Memory B cell (primary cell): Measurements from ENCODE around the gene PPIL1.
"Not testable (repeated sequence)": the region's sequence is repeated elsewhere in the genome, so short reads cannot be mapped to it uniquely, and the experiment has no call there.

Source experiments
- ATAC-seq: fragments of 150-1000 bp; cut with Tn5 transposase; 2 replicates; pipeline ENCODE4 v1.10.0; 2021; ENCODE audit warnings: low read depth, mild to moderate bottlenecking, moderate library complexity
- DNase-seq, 2 donors: peaks; one replicate each; pipeline ENCODE4 v3.0.0; 2022; ENCODE audit warnings: low spot score in 2 of 2
- H3K27ac Mint-ChIP-seq: one replicate; pipeline ENCODE4 v1.8.0; 2022; ENCODE audit warnings: mild to moderate bottlenecking, moderate library complexity, mixed read lengths
- H3K27me3 Mint-ChIP-seq: one replicate; pipeline ENCODE4 v1.8.0; 2022; ENCODE audit warnings: mixed read lengths
- H3K36me3 Mint-ChIP-seq: one replicate; pipeline ENCODE4 v1.8.0; 2022; ENCODE audit warnings: mild to moderate bottlenecking, mixed read lengths
- H3K4me1 Mint-ChIP-seq: one replicate; pipeline ENCODE4 v1.8.0; 2022; ENCODE audit warnings: mixed read lengths
- H3K4me3 Mint-ChIP-seq: one replicate; pipeline ENCODE4 v1.8.0; 2022; ENCODE audit warnings: mild to moderate bottlenecking, moderate library complexity, mixed read lengths
- H3K9me3 Mint-ChIP-seq: one replicate; pipeline ENCODE4 v1.8.0; 2022; ENCODE audit warnings: mixed read lengths

PPIL1 gene

DNA sequence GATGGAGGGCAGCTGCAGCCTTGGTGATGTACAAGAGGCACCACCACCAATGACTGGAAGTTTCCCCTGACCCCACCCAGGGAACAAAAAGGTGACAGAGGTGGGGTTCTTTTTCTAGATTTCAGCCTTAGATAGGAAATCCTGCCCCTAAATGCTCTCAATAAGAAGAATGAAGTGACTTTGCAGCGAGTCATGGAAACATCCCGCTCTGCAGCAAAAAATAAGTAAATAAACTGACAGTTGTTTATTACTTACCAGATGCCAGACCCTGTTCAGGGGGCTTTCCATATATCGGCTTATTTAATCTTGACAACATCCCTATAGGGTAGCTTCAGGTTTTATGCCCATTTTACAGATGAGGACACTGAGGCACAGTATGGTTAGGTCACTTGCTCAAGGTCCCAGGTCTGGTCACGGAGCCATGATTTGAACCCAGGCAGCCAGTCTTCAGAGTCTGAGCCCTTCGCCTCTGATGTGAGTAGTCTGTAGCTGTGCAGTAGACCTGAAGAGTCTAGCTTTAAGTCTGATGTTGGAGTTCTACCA, 30.3 kb upstream of the PPIL1 start:
- H3K4me1 Mint-ChIP-seq: no peaks in the 10 kb centered on the region
- DNase-seq: no peak
- H3K9me3 Mint-ChIP-seq: no peaks in the 10 kb centered on the region
- no peak for ATAC-seq
- peaks cover 30% of the 10 kb centered on the region for H3K36me3 Mint-ChIP-seq
- H3K4me3 Mint-ChIP-seq: no peak overlapping the region
- no peak overlapping the region for H3K27ac Mint-ChIP-seq
- no peaks in the 10 kb centered on the region for H3K27me3 Mint-ChIP-seq

GRCh38 chr6:36904114-36904513, 29.5 kb upstream of the PPIL1 start:
- DNase-seq: no peak
- H3K27me3 Mint-ChIP-seq: no peaks in the 10 kb centered on the region
- no peak overlapping the region for H3K4me3 Mint-ChIP-seq
- no peaks in the 10 kb centered on the region for H3K9me3 Mint-ChIP-seq
- H3K36me3 Mint-ChIP-seq: peaks cover 34% of the 10 kb centered on the region
- no peaks in the 10 kb centered on the region for H3K4me1 Mint-ChIP-seq
- ATAC-seq: no peak
- no peak overlapping the region for H3K27ac Mint-ChIP-seq

GRCh38 chr6:36897609-36898008, 23.0 kb upstream of the PPIL1 start:
- peaks cover 16% of the 10 kb centered on the region for H3K36me3 Mint-ChIP-seq
- H3K4me3 Mint-ChIP-seq: no peak overlapping the region
- H3K9me3 Mint-ChIP-seq: no peaks in the 10 kb centered on the region
- no peak overlapping the region for H3K27ac Mint-ChIP-seq
- DNase-seq (no peak), ATAC-seq (no peak)
- H3K27me3 Mint-ChIP-seq: no peaks in the 10 kb centered on the region
- H3K4me1 Mint-ChIP-seq: no peaks in the 10 kb centered on the region

GRCh38 chr6:36893976-36894932, 19.7 kb upstream of the PPIL1 start:
- Mint-ChIP-seq H3K9me3 (no peaks in the 10 kb centered on the region), H3K27me3 (no peaks in the 10 kb centered on the region), H3K27ac (no peak overlapping the region), H3K36me3 (peaks cover 9% of the 10 kb centered on the region), H3K4me1 (peaks cover under 1% of the 10 kb centered on the region), H3K4me3 (no peak overlapping the region)
- no peak for DNase-seq
- ATAC-seq: no peak

- H3K36me3 Mint-ChIP-seq, DNase-seq, H3K27ac Mint-ChIP-seq, H3K9me3 Mint-ChIP-seq, H3K4me3 Mint-ChIP-seq, H3K27me3 Mint-ChIP-seq, ATAC-seq: not testable (repeated sequence)
- H3K4me1 Mint-ChIP-seq: peaks cover 17% of the 10 kb centered on the region
These were observed 16.6 kb upstream of the PPIL1 start for GRCh38 chr6:36891153-36891552.

GRCh38 chr6:36890112-36890663, 15.6 kb upstream of the PPIL1 start:
- Mint-ChIP-seq H3K27ac (no peak overlapping the region), H3K36me3 (peaks cover 4% of the 10 kb centered on the region), H3K27me3 (no peaks in the 10 kb centered on the region), H3K4me3 (no peak overlapping the region), H3K4me1 (peaks cover 20% of the 10 kb centered on the region), H3K9me3 (no peaks in the 10 kb centered on the region)
- no peak for DNase-seq
- ATAC-seq: no peak

DNA sequence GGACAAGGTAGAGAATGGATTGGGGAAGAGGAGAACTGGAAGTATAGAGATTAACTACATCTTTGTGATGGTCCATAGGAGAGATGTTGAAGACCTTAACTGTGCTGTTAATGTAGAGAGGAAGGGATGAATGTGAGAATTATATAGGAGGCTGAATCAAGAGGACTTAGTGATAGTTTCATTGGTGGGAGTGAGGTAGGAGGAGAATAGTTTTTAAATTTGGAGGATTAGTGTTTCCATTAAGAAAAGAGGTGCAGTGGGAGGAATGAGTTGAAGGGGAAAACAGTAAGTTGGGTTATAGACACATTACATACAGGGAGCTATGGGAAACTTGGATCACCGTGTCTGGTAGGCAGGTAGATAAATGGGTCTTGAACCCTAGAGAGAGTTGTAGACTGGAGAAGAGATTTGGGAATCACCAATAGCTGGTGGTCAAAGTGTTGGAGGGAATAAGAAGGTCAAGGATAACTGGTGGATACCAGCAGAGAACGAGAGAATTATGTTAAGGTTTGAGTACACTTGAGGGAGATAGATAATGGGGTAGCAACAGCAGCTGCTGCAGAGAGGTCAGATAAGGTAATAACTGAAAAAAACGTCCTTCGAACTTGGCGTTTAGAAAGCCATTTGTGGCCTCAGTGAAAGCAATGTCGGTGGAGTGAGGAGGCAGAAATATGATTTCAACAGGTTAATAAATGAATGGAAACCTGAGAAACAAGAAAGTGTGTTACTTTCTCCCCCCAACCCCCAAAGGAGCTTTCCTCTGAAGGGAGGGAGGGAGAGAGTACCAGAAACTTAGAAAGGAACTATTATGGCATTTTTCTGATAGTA, 14.3 kb upstream of the PPIL1 start:
- no peak for DNase-seq
- H3K4me3 Mint-ChIP-seq: no peak overlapping the region
- peaks cover 20% of the 10 kb centered on the region for H3K4me1 Mint-ChIP-seq

GRCh38 chr6:36888115-36888643, 13.6 kb upstream of the PPIL1 start:
- H3K4me3 Mint-ChIP-seq: no peak overlapping the region
- no peak overlapping the region for H3K27ac Mint-ChIP-seq
- no peaks in the 10 kb centered on the region for H3K27me3 Mint-ChIP-seq
- no peak for DNase-seq
- peaks cover 20% of the 10 kb centered on the region for H3K4me1 Mint-ChIP-seq
- peaks cover 2% of the 10 kb centered on the region for H3K36me3 Mint-ChIP-seq
- no peaks in the 10 kb centered on the region for H3K9me3 Mint-ChIP-seq
- ATAC-seq: no peak

More for the DNA sequence above, 14.3 kb upstream of the PPIL1 start:
- Mint-ChIP-seq H3K9me3 (no peaks in the 10 kb centered on the region), H3K27ac (no peak overlapping the region), H3K36me3 (peaks cover 2% of the 10 kb centered on the region), H3K27me3 (no peaks in the 10 kb centered on the region)
- no peak for ATAC-seq

DNA sequence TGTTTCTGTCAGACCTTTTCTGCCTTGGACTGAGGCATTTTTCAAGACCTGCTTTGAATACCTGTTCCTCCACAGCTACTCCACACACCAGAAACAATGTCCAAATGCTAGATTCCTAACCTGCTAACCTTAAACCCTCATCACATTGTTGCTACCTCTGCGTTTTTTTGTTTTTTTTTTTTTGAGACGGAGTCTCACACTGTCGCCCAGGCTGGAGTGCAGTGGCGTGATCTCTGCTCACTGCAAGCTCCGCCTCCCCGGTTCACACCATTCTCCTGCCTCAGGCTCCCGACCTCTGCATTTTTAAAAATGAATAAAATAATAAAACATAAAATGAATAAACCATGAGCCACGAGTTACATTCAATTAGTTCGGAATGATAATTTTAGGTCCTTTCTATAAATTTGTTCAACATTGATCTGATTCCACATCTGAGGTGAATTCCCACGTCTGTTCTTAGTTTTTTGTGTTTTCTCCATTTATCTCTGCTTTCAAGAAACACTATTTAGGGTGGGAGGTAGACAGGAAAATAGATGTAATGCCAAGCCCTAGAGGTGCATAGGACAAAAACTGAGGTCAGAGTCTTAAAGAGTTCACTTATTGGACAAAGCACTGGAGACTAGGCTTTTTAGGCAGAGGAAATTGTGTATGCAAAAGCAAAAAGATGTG, 12.5 kb upstream of the PPIL1 start:
- no peaks in the 10 kb centered on the region for H3K9me3 Mint-ChIP-seq
- DNase-seq (no peak), ATAC-seq (no peak)
- peaks cover 20% of the 10 kb centered on the region for H3K4me1 Mint-ChIP-seq
- no peaks in the 10 kb centered on the region for H3K27me3 Mint-ChIP-seq
- H3K36me3 Mint-ChIP-seq: peaks cover 2% of the 10 kb centered on the region
- peak overlapping the region; percentile 88 for H3K4me3 Mint-ChIP-seq
- H3K27ac Mint-ChIP-seq: peak overlapping the region; percentile 36

- Mint-ChIP-seq H3K27ac (peak within 1 kb of the TSS; percentile 95), H3K36me3 (peaks cover 2% of the 10 kb centered on the region), H3K4me3 (peak within 1 kb of the TSS; percentile 88), H3K9me3 (no peaks in the 10 kb centered on the region), H3K27me3 (no peaks in the 10 kb centered on the region), H3K4me1 (peaks cover 20% of the 10 kb centered on the region)
- DNase-seq (peak; percentile 85 to 93), ATAC-seq (peak; percentile 98)
These were observed 11.1 kb upstream of the PPIL1 start, which contains the start of gene C6orf89 for GRCh38 chr6:36885461-36886401. Gene C6orf89, plus strand, starts transcription at chr6:36885952. Its CDS starts 13,493 bp downstream, at chr6:36899445.

DNA sequence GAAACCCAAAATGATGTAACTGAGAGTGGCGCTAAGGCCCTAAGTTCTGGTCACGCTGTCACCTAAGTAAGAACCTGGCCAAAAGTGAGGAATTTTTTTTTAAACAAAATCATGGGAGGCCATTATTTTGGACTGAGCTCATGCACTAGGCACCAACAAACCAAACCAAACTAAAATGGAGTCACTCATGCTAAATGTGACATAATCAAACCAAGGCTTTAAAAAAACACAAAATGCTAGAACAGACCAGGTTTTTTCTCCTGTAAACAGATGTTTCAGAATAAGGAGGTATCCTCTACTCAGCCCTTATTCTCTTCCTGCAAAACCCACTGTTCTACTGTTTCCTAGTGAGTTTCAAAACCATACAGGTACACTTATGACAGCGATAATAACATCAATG, 10.0 kb upstream of the PPIL1 start:
- DNase-seq (no peak), ATAC-seq (no peak)
- Mint-ChIP-seq H3K4me3 (no peak overlapping the region), H3K4me1 (peaks cover 20% of the 10 kb centered on the region), H3K27ac (no peak overlapping the region), H3K9me3 (no peaks in the 10 kb centered on the region), H3K27me3 (no peaks in the 10 kb centered on the region), H3K36me3 (peaks cover 2% of the 10 kb centered on the region)

- peaks cover 13% of the 10 kb centered on the region for H3K4me1 Mint-ChIP-seq
- DNase-seq: no peak
- peak overlapping the region; percentile 99 for H3K4me3 Mint-ChIP-seq
- H3K27me3 Mint-ChIP-seq: peaks cover 2% of the 10 kb centered on the region
- H3K9me3 Mint-ChIP-seq: no peaks in the 10 kb centered on the region
- ATAC-seq: no peak
- peaks cover 5% of the 10 kb centered on the region for H3K36me3 Mint-ChIP-seq
- peak overlapping the region; percentile 93 for H3K27ac Mint-ChIP-seq
These were observed 639 bp upstream of the PPIL1 start for GRCh38 chr6:36875250-36875633.
